Panc1 (cell line): Measurements from ENCODE around the gene CCDC40.

Source experiments
- CTCF ChIP-seq: fragments of 450-650 bp; IDR thresholded peaks from 2 replicates; pipeline ENCODE4 v1.5.1; 2017; ENCODE audit warnings: mild to moderate bottlenecking
- POLR2AphosphoS5 ChIP-seq: IDR thresholded peaks from 2 replicates; pipeline ENCODE4 v1.6.1; 2012; ENCODE audit warnings: mild to moderate bottlenecking, low read depth, low read length, moderate library complexity
- REST ChIP-seq, 2 experiments: IDR thresholded peaks; 2 replicates each; pipeline ENCODE4 v1.6.1; 2011 to 2012; ENCODE audit warnings: low read depth in 2 of 2, control low read depth in 1 of 2, low read length in 1 of 2, mild to moderate bottlenecking in 1 of 2, moderate library complexity in 1 of 2; ENCODE audit not compliant: insufficient read depth in 1 of 2
- SIN3A ChIP-seq: IDR thresholded peaks from 2 replicates; pipeline ENCODE4 v1.6.1; 2012; ENCODE audit warnings: low read depth, mild to moderate bottlenecking, low read length, moderate library complexity, borderline replicate concordance; ENCODE audit not compliant: insufficient read depth

- no peak for TF ChIP-seq CTCF
- no peak for TF ChIP-seq REST (IDR thresholded peaks at IDR 0.05; ENCODE audit: insufficient read depth in 1 of 2, low read depth in 2 of 2, low read length in 1 of 2)
- no peak for TF ChIP-seq POLR2AphosphoS5
- no peak for TF ChIP-seq SIN3A
Measured at GRCh38 chr17:80108036-80108971, 71.9 kb downstream of the CCDC40 start.
